ENCODE measurements around the gene EIF3B. TPM values are rescaled to one million over a fixed set of nuclear protein-coding genes. Genes with fewer than 3 reads are reported as not detected.
A peak's percentile ranks its signal among the peaks of the same experiment; 100 is the strongest.

The EIF3B gene
- total and polyA plus RNA-seq, 9 of the 15 experiments (the other 6 are each of a cell fraction or from before 2014, with no cell fraction given), result 25.9 to 494 (median 357) TPM

GRCh38 chr7:2313450-2314208, 41.0 kb upstream of the EIF3B start (continued):
- peak; percentile 37; the same call in 1 of the 2 replicates for TF ChIP-seq CC2D1A (IDR thresholded peaks at IDR 0.05)
- TF ChIP-seq MIER1 (IDR thresholded peaks at IDR 0.05; ENCODE audit: low read depth), result 0 out of 2 replicates have a peak, but pooled peaks have one; percentile 41
- no peak for TF ChIP-seq NCOA2 (IDR thresholded peaks at IDR 0.05; ENCODE audit: partially characterized antibody in 2 of 2)
- TF ChIP-seq ARNT (IDR thresholded peaks at IDR 0.05), result 0 out of 4 replicates have a peak, but pooled peaks of 1 of the 2 experiments have one; percentile 28
- TF ChIP-seq SIN3A (IDR thresholded peaks at IDR 0.05; ENCODE audit: borderline replicate concordance in 2 of 2, control insufficient read depth in 1 of 2, low read depth in 2 of 2, low read length in 2 of 2), result 0 out of 4 replicates have a peak, but pooled peaks of 1 of the 2 experiments have one; percentile 15
- peak; percentile 51 for TF ChIP-seq ADNP (tag; IDR thresholded peaks at IDR 0.05)
- TF ChIP-seq HDAC2 (IDR thresholded peaks at IDR 0.05), result peak; percentile 76; the same call in 1 of the 2 replicates
- TF ChIP-seq ZNF668 (CRISPR knock-in tag; IDR thresholded peaks at IDR 0.05), result no peak
- TF ChIP-seq HDAC3 (IDR thresholded peaks at IDR 0.05; ENCODE audit: borderline replicate concordance, partially characterized antibody), result no peak
- peak; percentile 51 for TF ChIP-seq RBM25 (IDR thresholded peaks at IDR 0.05; ENCODE audit: low read depth, low read length, severe bottlenecking)
- TF ChIP-seq NR0B1 (IDR thresholded peaks at IDR 0.05; ENCODE audit: partially characterized antibody), result no peak
- no peak for TF ChIP-seq CEBPB (tag; IDR thresholded peaks at IDR 0.05)
- TF ChIP-seq IRF1 (CRISPR knock-in tag; IDR thresholded peaks at IDR 0.05; ENCODE audit: borderline replicate concordance), result no peak
- TF ChIP-seq UBTF (IDR thresholded peaks at IDR 0.05; ENCODE audit: borderline replicate concordance in 1 of 2, low read depth in 2 of 2, low read length in 2 of 2), result 0 out of 4 replicates have a peak, but pooled peaks of 1 of the 2 experiments have one; percentile 7
- no peak for TF ChIP-seq HMBOX1 (IDR thresholded peaks at IDR 0.05)
- TF ChIP-seq BRF1 (IDR thresholded peaks at IDR 0.05; ENCODE audit: borderline replicate concordance, extremely low read depth, insufficient read length), result no peak
- peak; percentile 26; the same call in 1 of the 2 replicates for TF ChIP-seq TRIM28 (IDR thresholded peaks at IDR 0.05)
- TF ChIP-seq STAG1 (CRISPR knock-in tag; IDR thresholded peaks at IDR 0.05; ENCODE audit: borderline replicate concordance), result peak; percentile 4
- TF ChIP-seq ARID2 (IDR thresholded peaks at IDR 0.05), result 0 out of 2 replicates have a peak, but pooled peaks have one; percentile 32
- peak; percentile 10; the same call in 1 of the 2 replicates for TF ChIP-seq ZNF384 (IDR thresholded peaks at IDR 0.05; ENCODE audit: low read depth, low read length)
- TF ChIP-seq ZNF174 (CRISPR knock-in tag; IDR thresholded peaks at IDR 0.05), result no peak
- TF ChIP-seq KDM1A (IDR thresholded peaks at IDR 0.05), result peak; percentile 75 to 91

All from K562 (cell line).